HTR-8/SVneo (cell line): ENCODE results near the gene PRDX3.
A peak's percentile ranks its signal among the peaks of the same experiment; 100 is the strongest.

Experiments
- DNase-seq: peaks from one replicate; pipeline ENCODE4 v3.0.0; 2011; ENCODE audit warnings: low spot score, mixed read lengths; ENCODE audit not compliant: insufficient read length
- FAIRE-seq: peaks from 2 replicates; lab custom pipeline; 2011; peaks lifted over from hg19 to GRCh38; lab: Jason Lieb, UNC

PRDX3 gene

GRCh38 chr10:119178372-119179119, at the start of gene PRDX3:
Gene PRDX3 (minus strand): TSS chr10:119178812. CDS start chr10:119178790, 22 bp downstream.
- no peak for FAIRE-seq
- DNase-seq = peak; percentile 79

GRCh38 chr10:119227825-119228224, 49.2 kb upstream of the PRDX3 start:
- no peak for DNase-seq
- FAIRE-seq = no peak

- FAIRE-seq (no peak), DNase-seq (no peak)
Observed at GRCh38 chr10:119225083-119225658, 46.6 kb upstream of the PRDX3 start.

- DNase-seq = no peak
- no peak for FAIRE-seq
Observed at GRCh38 chr10:119222966-119223386, 44.4 kb upstream of the PRDX3 start.

- FAIRE-seq (no peak), DNase-seq (no peak)
Observed at GRCh38 chr10:119222537-119222936, 43.9 kb upstream of the PRDX3 start.

- DNase-seq (no peak), FAIRE-seq (no peak)
Observed at GRCh38 chr10:119221666-119222065, 43.1 kb upstream of the PRDX3 start.

GRCh38 chr10:119221201-119221600, 42.6 kb upstream of the PRDX3 start:
- no peak for FAIRE-seq

GRCh38 chr10:119219871-119220270, 41.3 kb upstream of the PRDX3 start:
- no peak for DNase-seq
- no peak for FAIRE-seq

More at GRCh38 chr10:119221201-119221600, 42.6 kb upstream of the PRDX3 start:
- DNase-seq = no peak

GRCh38 chr10:119217991-119218490, 39.4 kb upstream of the PRDX3 start:
- FAIRE-seq = no peak

GRCh38 chr10:119217401-119217800, 38.8 kb upstream of the PRDX3 start:
- DNase-seq = no peak
- FAIRE-seq = no peak

More at GRCh38 chr10:119217991-119218490, 39.4 kb upstream of the PRDX3 start:
- DNase-seq = no peak

- DNase-seq (no peak), FAIRE-seq (no peak)
Observed at GRCh38 chr10:119216127-119216526, 37.5 kb upstream of the PRDX3 start.

GRCh38 chr10:119215371-119215770, 36.8 kb upstream of the PRDX3 start:
- FAIRE-seq = no peak

GRCh38 chr10:119211625-119212441, 33.2 kb upstream of the PRDX3 start:
- no peak for DNase-seq
- FAIRE-seq = no peak

More at GRCh38 chr10:119215371-119215770, 36.8 kb upstream of the PRDX3 start:
- no peak for DNase-seq

- no peak for FAIRE-seq
- no peak for DNase-seq
Observed at GRCh38 chr10:119211176-119211575, 32.6 kb upstream of the PRDX3 start.

- no peak for FAIRE-seq
Observed at GRCh38 chr10:119210633-119211032, 32.0 kb upstream of the PRDX3 start.

GRCh38 chr10:119209736-119210355, 31.2 kb upstream of the PRDX3 start:
- DNase-seq = no peak
- FAIRE-seq = no peak

More at GRCh38 chr10:119210633-119211032, 32.0 kb upstream of the PRDX3 start:
- DNase-seq = no peak

- FAIRE-seq (no peak), DNase-seq (no peak)
Observed at GRCh38 chr10:119209035-119209735, 30.6 kb upstream of the PRDX3 start.

GRCh38 chr10:119208553-119208940, 29.9 kb upstream of the PRDX3 start:
- DNase-seq (no peak), FAIRE-seq (no peak)

- DNase-seq (no peak), FAIRE-seq (no peak)
Observed at GRCh38 chr10:119207713-119208552, 29.3 kb upstream of the PRDX3 start.
